Stimulated activated CD8-positive, alpha-beta memory T cell treated with anti-CD3 and anti-CD28 coated beads, Interleukin-15, amount 100 ng/mL, for 24 hours (primary cell): ENCODE results near the gene PARVB.

Experiments
- DNase-seq: peaks from one replicate; pipeline ENCODE4 v3.0.0-alpha.2; 2020; ENCODE audit warnings: low read depth

Gene PARVB

DNA sequence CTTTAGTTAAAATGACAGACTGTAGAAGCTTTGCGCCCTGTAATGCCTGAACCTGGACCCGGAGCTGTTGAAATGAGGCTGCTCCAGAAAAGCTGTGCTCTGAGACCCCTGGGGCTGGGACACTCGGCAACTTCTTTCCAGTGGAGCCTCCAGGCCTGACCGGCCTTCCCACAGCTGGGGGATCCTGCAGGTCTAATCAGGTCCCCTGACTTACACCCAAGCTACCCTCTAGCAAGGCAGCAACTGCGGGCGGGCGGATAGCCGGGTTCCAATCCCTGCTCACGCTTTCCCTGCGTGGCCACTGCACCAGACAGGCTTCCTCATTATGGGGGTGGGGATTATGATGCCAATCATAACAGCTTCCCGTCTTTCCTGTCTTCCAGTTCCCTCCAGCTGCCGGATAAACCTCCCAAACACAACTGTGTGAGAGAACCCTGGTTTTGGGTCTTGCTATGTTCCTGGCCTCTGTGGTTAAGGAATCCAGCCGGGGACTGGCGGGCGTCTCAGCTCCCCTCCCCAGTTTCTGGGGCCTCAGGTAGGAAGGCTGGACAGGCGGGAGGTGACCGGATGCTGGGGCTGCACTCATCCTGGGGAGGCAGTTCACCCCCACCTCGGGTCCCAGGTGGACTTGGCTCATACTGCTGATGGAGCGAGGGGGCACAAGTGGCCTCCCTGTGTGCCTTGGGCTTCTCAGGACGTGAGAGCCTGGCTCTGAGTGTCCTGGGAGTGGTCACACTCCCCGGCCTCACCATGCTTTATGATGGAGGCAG is 195.2 kb downstream of the PARVB start:
- no peak for DNase-seq

DNA sequence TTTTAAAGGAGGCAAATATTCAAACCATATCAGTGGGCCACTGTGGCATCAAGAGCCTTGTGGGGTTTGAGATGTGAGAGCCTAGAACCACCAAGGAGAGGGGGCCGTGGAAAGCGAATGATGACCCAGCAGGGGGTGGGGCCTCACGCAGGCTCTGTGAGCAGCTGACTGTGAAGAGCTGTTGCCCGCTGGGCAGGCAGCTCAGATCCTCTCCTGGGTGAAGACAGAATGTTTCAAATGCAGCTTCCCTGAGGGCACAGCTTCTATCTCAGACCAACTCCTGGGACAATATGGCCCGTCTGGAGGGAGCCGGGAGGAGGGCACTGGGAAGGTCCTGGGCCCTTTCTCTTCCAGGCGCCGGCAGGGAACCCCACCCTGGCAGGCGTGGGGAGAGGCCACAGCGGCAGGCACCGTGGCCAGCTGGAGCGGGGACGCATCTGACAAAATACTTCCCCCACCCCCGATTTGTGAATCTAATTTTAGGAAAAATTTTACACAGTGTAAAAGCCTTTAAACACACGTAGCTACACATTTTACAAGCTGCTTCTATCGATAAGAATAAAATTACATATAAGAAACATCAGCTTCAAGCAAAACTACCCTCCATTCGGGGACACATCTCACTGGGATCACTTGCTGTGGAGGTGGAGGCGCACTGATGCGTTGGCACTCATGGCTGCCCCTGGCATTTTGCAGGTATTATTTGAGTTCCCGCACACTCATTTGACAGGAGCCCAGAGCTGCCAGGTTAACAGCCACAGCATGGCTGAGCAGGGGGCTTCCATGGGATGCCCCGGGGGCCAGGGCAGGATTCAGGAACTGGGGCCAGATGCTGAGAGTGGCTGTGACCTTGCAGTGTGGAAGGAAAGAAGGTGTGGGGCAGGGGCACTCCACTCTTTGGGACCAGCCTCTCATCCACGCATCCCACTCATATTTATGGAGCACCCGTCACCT is 196.9 kb downstream of the PARVB start:
- no peak for DNase-seq

DNA sequence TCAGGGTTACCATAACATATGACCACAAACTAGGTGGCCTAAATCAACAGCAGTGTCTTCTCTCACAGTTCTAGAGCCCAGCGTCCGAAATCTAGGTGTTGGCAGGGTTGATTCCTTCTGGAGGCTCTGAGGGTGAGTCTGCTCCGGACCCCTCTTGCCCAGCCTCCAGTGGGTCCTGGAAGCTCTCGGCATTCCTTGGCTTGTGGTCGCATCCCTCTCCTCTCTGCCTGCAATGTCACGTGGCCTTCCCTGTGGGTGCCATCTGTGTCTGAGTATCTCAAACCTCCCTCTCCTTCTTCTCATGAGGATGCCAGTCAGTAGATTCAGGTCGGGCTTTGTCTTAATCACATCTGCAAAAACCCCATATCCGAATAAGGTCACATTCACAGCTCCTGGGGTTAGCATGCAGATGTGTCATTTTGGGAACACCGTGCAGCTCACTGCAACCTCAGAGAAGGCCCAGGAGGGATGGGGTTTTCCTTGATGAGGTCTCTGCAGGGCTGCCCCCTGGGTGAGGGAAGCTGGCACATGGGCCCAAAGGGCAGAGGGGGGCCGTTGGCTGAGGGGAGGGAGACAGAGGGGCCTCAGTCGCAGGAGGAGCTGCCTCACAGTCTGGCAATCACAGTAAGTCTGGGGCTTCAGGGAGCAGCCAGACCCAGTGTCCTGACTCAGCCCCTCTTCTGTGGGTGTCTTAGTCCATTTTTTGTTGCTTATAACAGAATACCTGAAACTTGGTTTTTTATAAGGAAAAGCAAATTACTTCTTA is 197.8 kb downstream of the PARVB start:
- no peak for DNase-seq
